ENCODE results near the gene FHL3.

The FHL3 gene

GRCh38 chr1:38014724-38015424 is 9.6 kb upstream of the FHL3 start:
- DNase-seq (ENCODE audit: extremely low read depth in 1 of 2, low read depth in 1 of 2) = no peak

GRCh38 chr1:38014171-38014570 is 8.9 kb upstream of the FHL3 start:
- no peak for DNase-seq (ENCODE audit: extremely low read depth in 1 of 2, low read depth in 1 of 2)

- no peak for DNase-seq (ENCODE audit: extremely low read depth in 1 of 2, low read depth in 1 of 2)
These were observed 7.9 kb upstream of the FHL3 start for GRCh38 chr1:38013227-38013622.

GRCh38 chr1:38012363-38013226 is 7.3 kb upstream of the FHL3 start, which contains the start of gene UTP11:
Gene UTP11 (plus strand): TSS chr1:38012734. CDS start chr1:38012803, 69 bp downstream.
- DNase-seq (ENCODE audit: extremely low read depth in 1 of 2, low read depth in 1 of 2) = peak; percentile 73 to 74

GRCh38 chr1:38009841-38010180 is 4.5 kb upstream of the FHL3 start:
- no peak for DNase-seq (ENCODE audit: extremely low read depth in 1 of 2, low read depth in 1 of 2)

- peak in 1 of 2 donors; percentile 32 for DNase-seq (ENCODE audit: extremely low read depth in 1 of 2, low read depth in 1 of 2)
These were observed 4.0 kb upstream of the FHL3 start for GRCh38 chr1:38009088-38009840.

GRCh38 chr1:38006008-38006828 is 904 bp upstream of the FHL3 start:
- no peak for DNase-seq (ENCODE audit: extremely low read depth in 1 of 2, low read depth in 1 of 2)

- DNase-seq (ENCODE audit: extremely low read depth in 1 of 2, low read depth in 1 of 2) = no peak
These were observed 818 bp downstream of the FHL3 start for GRCh38 chr1:38004284-38005108.

- no peak for DNase-seq (ENCODE audit: extremely low read depth in 1 of 2, low read depth in 1 of 2)
These were observed 1.8 kb downstream of the FHL3 start for GRCh38 chr1:38003261-38004250.

GRCh38 chr1:38000529-38001455 is 4.5 kb downstream of the FHL3 start:
- DNase-seq (ENCODE audit: extremely low read depth in 1 of 2, low read depth in 1 of 2) = no peak

GRCh38 chr1:38000233-38000528 is 5.1 kb downstream of the FHL3 start:
- no peak for DNase-seq (ENCODE audit: extremely low read depth in 1 of 2, low read depth in 1 of 2)

- no peak for DNase-seq (ENCODE audit: extremely low read depth in 1 of 2, low read depth in 1 of 2)
These were observed 5.7 kb downstream of the FHL3 start for GRCh38 chr1:37999430-38000232.

- no peak for DNase-seq (ENCODE audit: extremely low read depth in 1 of 2, low read depth in 1 of 2)
These were observed 6.3 kb downstream of the FHL3 start for GRCh38 chr1:37998913-37999429.

GRCh38 chr1:37998089-37998808 is 7.1 kb downstream of the FHL3 start:
- DNase-seq (ENCODE audit: extremely low read depth in 1 of 2, low read depth in 1 of 2) = no peak

- no peak for DNase-seq (ENCODE audit: extremely low read depth in 1 of 2, low read depth in 1 of 2)
These were observed 7.8 kb downstream of the FHL3 start for GRCh38 chr1:37997256-37998088.
